Measurements from ENCODE around the gene ZNF521.

The ZNF521 gene

GRCh38 chr18:25250474-25250851 is 101.5 kb downstream of the ZNF521 start:
- DNase-seq (ENCODE audit: low read depth in 2 of 2) = no peak

DNA sequence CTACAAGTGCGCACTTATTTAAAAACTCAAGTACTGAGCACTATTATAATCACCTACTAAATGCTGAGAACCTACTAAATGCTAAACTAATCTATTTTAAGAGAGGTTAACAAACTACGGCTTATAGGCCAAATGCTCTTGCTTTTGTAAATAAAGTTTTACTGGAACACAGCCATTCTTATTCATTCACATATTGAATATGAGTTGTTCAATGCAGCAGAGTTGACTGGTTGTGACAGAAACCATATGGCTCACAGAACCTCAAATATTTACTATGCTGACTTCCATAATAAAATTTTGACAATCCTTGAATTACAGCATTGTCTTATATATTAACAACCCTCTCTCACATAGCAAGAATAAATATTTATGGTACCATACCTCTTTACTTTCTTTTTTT is 103.2 kb downstream of the ZNF521 start:
- no peak for DNase-seq (ENCODE audit: low read depth in 2 of 2)

DNA sequence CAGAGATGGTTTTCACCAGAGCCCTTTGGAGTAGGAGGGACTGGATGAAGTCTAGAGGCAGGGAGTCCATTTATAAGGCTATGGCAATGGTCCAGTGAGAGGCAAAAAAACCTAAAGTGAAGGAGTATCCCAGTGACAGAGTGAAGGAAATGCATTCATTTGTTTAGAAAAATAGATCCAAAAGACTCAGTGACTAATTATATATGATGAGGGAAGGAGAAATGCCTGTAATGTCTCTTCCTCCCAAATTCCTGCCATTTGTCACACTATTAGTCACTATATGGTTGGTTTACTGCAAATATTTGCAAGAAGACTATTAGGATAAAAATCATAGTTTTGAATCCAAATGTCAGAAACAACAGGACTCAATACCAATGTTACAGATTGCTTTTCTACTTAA is 104.2 kb downstream of the ZNF521 start:
- no peak for DNase-seq (ENCODE audit: low read depth in 2 of 2)

- DNase-seq (ENCODE audit: low read depth in 2 of 2) = no peak
Observed at GRCh38 chr18:25244924-25245698, 106.9 kb downstream of the ZNF521 start.

DNA sequence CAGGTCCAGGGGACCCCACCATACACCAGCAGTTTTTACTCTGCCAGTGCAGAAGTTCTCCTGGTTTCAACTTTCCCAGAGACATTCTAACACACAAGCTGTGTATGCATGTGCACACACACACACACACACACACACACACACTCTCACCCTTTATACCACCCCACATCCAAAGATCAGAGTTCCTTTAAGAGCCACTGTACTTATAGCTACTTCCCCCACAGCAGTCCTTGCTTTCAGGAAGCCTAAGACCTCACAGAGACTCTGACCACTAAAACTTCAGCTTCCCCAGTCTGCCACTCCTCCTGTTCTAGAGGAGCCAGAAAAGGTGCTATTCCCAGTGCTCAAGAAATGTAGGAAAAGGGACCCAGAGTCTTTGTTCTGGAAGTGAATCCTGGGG is 107.8 kb downstream of the ZNF521 start:
- DNase-seq (ENCODE audit: low read depth in 2 of 2) = no peak

- no peak for DNase-seq (ENCODE audit: low read depth in 2 of 2)
Observed at GRCh38 chr18:25243754-25244153, 108.2 kb downstream of the ZNF521 start.

DNA sequence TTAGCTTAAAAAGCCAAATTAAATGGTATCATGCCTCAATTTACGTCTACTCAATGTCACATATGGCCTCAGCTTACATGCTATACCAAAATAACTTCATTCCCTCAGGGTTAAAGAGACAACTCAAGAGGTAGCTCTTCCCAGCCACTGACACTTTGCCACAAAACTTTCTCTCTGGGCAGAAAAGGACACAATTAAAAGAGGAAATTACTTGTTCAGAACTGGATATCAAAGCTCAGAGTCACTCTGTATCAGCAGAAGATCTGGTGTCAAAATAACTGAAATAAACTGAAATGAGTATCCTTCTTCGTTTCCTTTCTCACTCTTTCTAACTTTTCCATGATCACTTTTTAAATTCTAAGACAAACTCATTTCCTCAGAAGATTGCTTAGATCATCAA is 108.7 kb downstream of the ZNF521 start:
- no peak for DNase-seq (ENCODE audit: low read depth in 2 of 2)

- no peak for DNase-seq (ENCODE audit: low read depth in 2 of 2)
Observed at GRCh38 chr18:25240420-25240770, 111.6 kb downstream of the ZNF521 start.

- no peak for DNase-seq (ENCODE audit: low read depth in 2 of 2)
Observed at GRCh38 chr18:25239581-25240419, 112.2 kb downstream of the ZNF521 start.

- no peak for DNase-seq (ENCODE audit: low read depth in 2 of 2)
Observed at GRCh38 chr18:25239151-25239550, 112.8 kb downstream of the ZNF521 start.

GRCh38 chr18:25237571-25238267 is 114.2 kb downstream of the ZNF521 start:
- no peak for DNase-seq (ENCODE audit: low read depth in 2 of 2)

GRCh38 chr18:25236736-25237135 is 115.2 kb downstream of the ZNF521 start:
- no peak for DNase-seq (ENCODE audit: low read depth in 2 of 2)

GRCh38 chr18:25235401-25236042 is 116.4 kb downstream of the ZNF521 start:
- no peak for DNase-seq (ENCODE audit: low read depth in 2 of 2)

DNA sequence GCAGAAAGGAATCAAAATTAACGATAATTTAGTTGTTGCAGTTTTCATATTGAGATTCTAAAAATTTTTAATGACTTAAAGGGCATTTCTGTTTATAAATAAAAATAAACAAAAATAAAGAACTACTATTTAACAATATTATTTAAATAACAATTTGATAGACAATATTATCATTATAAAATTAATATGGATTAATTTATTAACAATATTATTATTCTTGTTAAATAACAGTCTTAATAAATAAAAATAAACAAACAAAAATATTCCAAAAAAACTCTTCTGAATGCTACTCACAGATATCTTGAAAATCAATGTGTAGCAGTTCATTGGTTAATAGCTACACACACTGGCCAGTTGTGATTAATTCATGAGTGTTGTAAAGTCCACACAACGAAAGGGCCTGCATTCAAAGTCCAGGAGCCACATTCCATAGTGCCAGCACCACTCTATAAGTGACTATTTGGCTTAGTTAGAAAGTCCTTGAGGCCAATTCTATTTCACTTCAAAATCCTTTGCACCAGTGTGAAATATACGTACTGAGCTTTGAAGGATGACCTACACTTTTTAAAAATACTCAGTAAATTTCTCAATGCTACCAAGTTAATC is 117.1 kb downstream of the ZNF521 start:
- no peak for DNase-seq (ENCODE audit: low read depth in 2 of 2)

DNA sequence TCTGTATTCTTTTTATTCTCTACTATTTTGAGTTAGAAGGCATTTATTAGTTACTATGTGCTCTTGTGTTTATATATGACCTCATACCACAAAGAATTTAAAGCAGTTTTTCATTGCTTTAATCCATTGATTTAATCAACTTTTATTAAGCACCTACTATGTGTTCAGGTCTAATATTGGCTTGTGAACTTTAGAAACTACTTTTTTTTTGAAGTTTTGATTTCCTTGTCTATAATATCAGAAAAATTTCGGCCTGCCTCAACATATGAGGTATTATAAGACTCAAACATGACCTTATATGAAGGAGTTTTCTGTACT is 117.7 kb downstream of the ZNF521 start:
- DNase-seq (ENCODE audit: low read depth in 2 of 2) = no peak

DNA sequence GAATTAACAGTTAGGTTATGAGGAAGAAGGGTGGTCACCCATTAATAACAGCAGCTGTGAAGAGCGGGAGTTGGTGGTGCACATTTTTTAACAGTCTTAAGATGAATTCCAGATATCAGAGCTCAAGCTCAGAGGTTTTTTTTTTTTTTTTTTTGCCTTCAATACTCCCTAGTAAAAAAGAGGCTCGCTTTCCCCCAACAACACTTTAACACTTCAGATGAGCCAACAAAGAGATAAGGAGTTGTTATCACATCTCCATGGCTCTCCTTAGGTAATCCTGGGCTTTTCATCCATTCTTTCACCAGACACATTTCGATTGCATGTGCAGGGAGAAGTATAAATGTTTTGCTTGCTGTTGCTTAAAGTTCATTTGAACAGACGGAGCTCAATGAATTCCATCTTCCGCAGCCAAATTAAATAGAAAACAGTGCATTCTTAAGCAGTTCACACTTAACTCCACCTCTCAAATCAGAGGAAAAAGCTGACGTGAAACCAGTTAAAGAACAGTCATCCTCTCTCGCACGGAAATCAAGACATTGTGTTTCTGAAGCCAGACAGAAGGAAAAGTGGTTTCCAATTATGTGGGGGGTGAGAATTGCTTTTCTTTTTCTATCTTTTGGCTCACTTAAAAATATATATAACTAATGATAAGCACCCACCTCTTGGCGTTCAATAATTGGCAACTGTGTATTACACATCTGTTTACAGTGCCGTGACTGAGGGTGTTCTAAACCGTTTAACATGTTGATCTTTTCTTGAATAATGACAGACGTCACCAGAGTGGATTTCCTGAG is 118.2 kb downstream of the ZNF521 start:
- DNase-seq (ENCODE audit: low read depth in 2 of 2) = no peak

DNA sequence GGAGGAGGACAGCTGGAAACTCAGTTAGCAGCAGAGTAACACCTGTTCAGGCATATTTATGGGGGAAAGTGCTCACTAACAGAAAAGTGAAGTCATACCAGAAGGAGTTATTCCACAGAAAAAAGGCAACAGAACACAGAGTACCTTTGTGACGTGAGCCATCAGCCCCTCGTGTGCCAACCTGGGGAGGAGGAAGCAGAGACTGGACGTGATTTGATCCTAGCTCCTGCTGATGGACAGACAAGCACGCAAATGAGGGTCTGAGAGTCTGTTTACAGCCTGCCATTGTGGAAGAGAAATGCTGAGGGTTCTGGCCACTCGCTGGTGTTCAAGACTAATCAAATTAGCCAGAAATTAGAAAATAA is 120.7 kb downstream of the ZNF521 start:
- DNase-seq (ENCODE audit: low read depth in 2 of 2) = no peak

- no peak for DNase-seq (ENCODE audit: low read depth in 2 of 2)
Observed at GRCh38 chr18:25230658-25231326, 121.2 kb downstream of the ZNF521 start.

GRCh38 chr18:25229920-25230319 is 122.0 kb downstream of the ZNF521 start:
- no peak for DNase-seq (ENCODE audit: low read depth in 2 of 2)

DNA sequence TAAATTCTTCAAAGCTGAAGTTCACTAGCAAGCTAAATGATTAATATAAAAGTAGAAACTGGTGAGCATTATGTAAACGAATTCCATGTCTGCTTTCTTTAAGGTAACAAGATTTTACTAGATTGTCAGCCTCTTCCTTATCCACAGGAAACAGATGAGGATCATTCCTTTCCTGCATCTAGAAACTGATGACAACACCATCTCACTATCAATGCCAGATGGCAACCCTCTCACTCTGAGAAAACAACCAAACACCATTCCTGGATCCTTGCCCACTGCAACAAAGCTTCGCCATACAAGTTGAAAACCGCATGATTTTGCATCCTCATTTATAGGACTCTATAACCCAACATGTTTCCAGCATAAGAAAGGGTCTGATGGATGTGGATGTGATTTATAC is 122.9 kb downstream of the ZNF521 start:
- DNase-seq (ENCODE audit: low read depth in 2 of 2) = no peak

GRCh38 chr18:25228410-25228809 is 123.6 kb downstream of the ZNF521 start:
- no peak for DNase-seq (ENCODE audit: low read depth in 2 of 2)
